ENCODE results near the gene COL5A1.

Gene COL5A1

GRCh38 chr9:134858051-134858841, 216.6 kb downstream of the COL5A1 start:
- Histone ChIP-seq H3K4me1 (ENCODE audit: control insufficient read depth, insufficient read depth, low read length) (peaks cover 7% of the 10 kb centered on the region), H3K4me3 (ENCODE audit: low read length) (no peak overlapping the region), H3K9ac (ENCODE audit: low read length) (no peak overlapping the region), H3K9me3 (ENCODE audit: control insufficient read depth, low read length) (peaks cover 26% of the 10 kb centered on the region), H3K36me3 (ENCODE audit: control insufficient read depth, insufficient read depth, low read length, severe bottlenecking) (no peaks in the 10 kb centered on the region), H3K27me3 (replicated peaks; ENCODE audit: control insufficient read depth, insufficient read depth, low read length) (peaks cover 3% of the 10 kb centered on the region)
- no peak for DNase-seq (ENCODE audit: low read depth)

- peaks cover 11% of the 10 kb centered on the region for H3K27me3 ChIP-seq (replicated peaks; ENCODE audit: control insufficient read depth, insufficient read depth, low read length)
- no peak for DNase-seq (ENCODE audit: low read depth)
- H3K9ac ChIP-seq (ENCODE audit: low read length): no peak overlapping the region
- H3K9me3 ChIP-seq (ENCODE audit: control insufficient read depth, low read length): peaks cover 26% of the 10 kb centered on the region
- no peaks in the 10 kb centered on the region for H3K36me3 ChIP-seq (ENCODE audit: control insufficient read depth, insufficient read depth, low read length, severe bottlenecking)
- peaks cover 17% of the 10 kb centered on the region for H3K4me1 ChIP-seq (ENCODE audit: control insufficient read depth, insufficient read depth, low read length)
- H3K4me3 ChIP-seq (ENCODE audit: low read length): no peak overlapping the region
These were observed 218.9 kb downstream of the COL5A1 start for GRCh38 chr9:134860510-134860909.

GRCh38 chr9:134861595-134862334, 220.2 kb downstream of the COL5A1 start:
- Histone ChIP-seq H3K9me3 (ENCODE audit: control insufficient read depth, low read length) (peaks cover 26% of the 10 kb centered on the region), H3K9ac (ENCODE audit: low read length) (no peak overlapping the region)
- no peak for DNase-seq (ENCODE audit: low read depth)

GRCh38 chr9:134863306-134863902, 221.8 kb downstream of the COL5A1 start:
- peaks cover 15% of the 10 kb centered on the region for H3K27me3 ChIP-seq (replicated peaks; ENCODE audit: control insufficient read depth, insufficient read depth, low read length)
- H3K36me3 ChIP-seq (ENCODE audit: control insufficient read depth, insufficient read depth, low read length, severe bottlenecking): no peaks in the 10 kb centered on the region
- no peak overlapping the region for H3K9ac ChIP-seq (ENCODE audit: low read length)
- H3K4me1 ChIP-seq (ENCODE audit: control insufficient read depth, insufficient read depth, low read length): peaks cover 12% of the 10 kb centered on the region
- peaks cover 22% of the 10 kb centered on the region for H3K9me3 ChIP-seq (ENCODE audit: control insufficient read depth, low read length)
- H3K4me3 ChIP-seq (ENCODE audit: low read length): no peak overlapping the region
- no peak for DNase-seq (ENCODE audit: low read depth)

More at GRCh38 chr9:134861595-134862334, 220.2 kb downstream of the COL5A1 start:
- Histone ChIP-seq H3K27me3 (replicated peaks; ENCODE audit: control insufficient read depth, insufficient read depth, low read length) (peaks cover 11% of the 10 kb centered on the region), H3K36me3 (ENCODE audit: control insufficient read depth, insufficient read depth, low read length, severe bottlenecking) (no peaks in the 10 kb centered on the region), H3K4me3 (ENCODE audit: low read length) (no peak overlapping the region), H3K4me1 (ENCODE audit: control insufficient read depth, insufficient read depth, low read length) (peaks cover 17% of the 10 kb centered on the region)

- H3K9ac ChIP-seq (ENCODE audit: low read length): peak overlapping the region; percentile 29
- no peak for DNase-seq (ENCODE audit: low read depth)
These were observed 222.6 kb downstream of the COL5A1 start for GRCh38 chr9:134863941-134864820.

GRCh38 chr9:134864821-134865190, 223.2 kb downstream of the COL5A1 start:
- H3K9me3 ChIP-seq (ENCODE audit: control insufficient read depth, low read length): peaks cover 12% of the 10 kb centered on the region
- peaks cover 10% of the 10 kb centered on the region for H3K4me1 ChIP-seq (ENCODE audit: control insufficient read depth, insufficient read depth, low read length)
- DNase-seq (ENCODE audit: low read depth): no peak
- H3K4me3 ChIP-seq (ENCODE audit: low read length): no peak overlapping the region
- H3K27me3 ChIP-seq (replicated peaks; ENCODE audit: control insufficient read depth, insufficient read depth, low read length): peaks cover 19% of the 10 kb centered on the region
- no peak overlapping the region for H3K9ac ChIP-seq (ENCODE audit: low read length)
- no peaks in the 10 kb centered on the region for H3K36me3 ChIP-seq (ENCODE audit: control insufficient read depth, insufficient read depth, low read length, severe bottlenecking)

More at GRCh38 chr9:134863941-134864820, 222.6 kb downstream of the COL5A1 start:
- H3K9me3 ChIP-seq (ENCODE audit: control insufficient read depth, low read length): peaks cover 16% of the 10 kb centered on the region
- no peak overlapping the region for H3K4me3 ChIP-seq (ENCODE audit: low read length)
- H3K27me3 ChIP-seq (replicated peaks; ENCODE audit: control insufficient read depth, insufficient read depth, low read length): peaks cover 20% of the 10 kb centered on the region
- H3K4me1 ChIP-seq (ENCODE audit: control insufficient read depth, insufficient read depth, low read length): peaks cover 10% of the 10 kb centered on the region
- no peaks in the 10 kb centered on the region for H3K36me3 ChIP-seq (ENCODE audit: control insufficient read depth, insufficient read depth, low read length, severe bottlenecking)

- no peak for DNase-seq (ENCODE audit: low read depth)
- H3K27me3 ChIP-seq (replicated peaks; ENCODE audit: control insufficient read depth, insufficient read depth, low read length): peaks cover 44% of the 10 kb centered on the region
- no peaks in the 10 kb centered on the region for H3K36me3 ChIP-seq (ENCODE audit: control insufficient read depth, insufficient read depth, low read length, severe bottlenecking)
- peaks cover 10% of the 10 kb centered on the region for H3K4me1 ChIP-seq (ENCODE audit: control insufficient read depth, insufficient read depth, low read length)
- no peaks in the 10 kb centered on the region for H3K9me3 ChIP-seq (ENCODE audit: control insufficient read depth, low read length)
- no peak overlapping the region for H3K4me3 ChIP-seq (ENCODE audit: low read length)
- no peak overlapping the region for H3K9ac ChIP-seq (ENCODE audit: low read length)
These were observed 226.5 kb downstream of the COL5A1 start for GRCh38 chr9:134867917-134868750.

- Histone ChIP-seq H3K4me3 (ENCODE audit: low read length) (no peak overlapping the region), H3K4me1 (ENCODE audit: control insufficient read depth, insufficient read depth, low read length) (peaks cover 9% of the 10 kb centered on the region), H3K27me3 (replicated peaks; ENCODE audit: control insufficient read depth, insufficient read depth, low read length) (peaks cover 49% of the 10 kb centered on the region), H3K9me3 (ENCODE audit: control insufficient read depth, low read length) (no peaks in the 10 kb centered on the region), H3K9ac (ENCODE audit: low read length) (no peak overlapping the region), H3K36me3 (ENCODE audit: control insufficient read depth, insufficient read depth, low read length, severe bottlenecking) (no peaks in the 10 kb centered on the region)
- DNase-seq (ENCODE audit: low read depth): no peak
These were observed 227.3 kb downstream of the COL5A1 start for GRCh38 chr9:134868751-134869553.

- Histone ChIP-seq H3K27me3 (replicated peaks; ENCODE audit: control insufficient read depth, insufficient read depth, low read length) (peaks cover 46% of the 10 kb centered on the region), H3K4me1 (ENCODE audit: control insufficient read depth, insufficient read depth, low read length) (peaks cover 1% of the 10 kb centered on the region), H3K36me3 (ENCODE audit: control insufficient read depth, insufficient read depth, low read length, severe bottlenecking) (no peaks in the 10 kb centered on the region), H3K9me3 (ENCODE audit: control insufficient read depth, low read length) (peaks cover 6% of the 10 kb centered on the region), H3K4me3 (ENCODE audit: low read length) (no peak overlapping the region), H3K9ac (ENCODE audit: low read length) (no peak overlapping the region)
- DNase-seq (ENCODE audit: low read depth): no peak
These were observed 228.1 kb downstream of the COL5A1 start for GRCh38 chr9:134869554-134870300.

Measured in adipocyte (in vitro differentiated cells).